OCI-LY7 (cell line): ENCODE data around the gene PHETA1. TPM values are rescaled to one million over a fixed set of nuclear protein-coding genes. Genes with fewer than 3 reads are reported as not detected.

ENCODE experiments used
- BruUV-seq: library from RNA; stranded (reverse); fragments of 400-500 nt; replicated peaks from 2 replicates; lab custom pipeline; 2021; lab: Mats Ljungman, UMichigan
- CTCF ChIA-PET: fragments of 300-600 bp; sonication (Branson Sonifier 250); formaldehyde crosslinking; loops from one replicate; lab custom pipeline; 2022; ENCODE audit warnings: antibody characterized with exemption; ENCODE audit not compliant: unreplicated experiment; lab: Charles Lee
- POLR2A ChIA-PET: fragments of 300-600 bp; sonication (Branson Sonifier 250); formaldehyde crosslinking; loops from one replicate; lab custom pipeline; 2022; ENCODE audit warnings: antibody characterized with exemption; lab: Charles Lee
- DNase-seq: peaks from one replicate; pipeline ENCODE4 v3.0.0-alpha.2; 2015; ENCODE audit warnings: low spot score
- H2AFZ ChIP-seq: fragments of 200-600 bp; sonication (generic), shearing (Covaris generic); 2 replicates; pipeline ENCODE4 v1.6.1; 2014; ENCODE audit warnings: mild to moderate bottlenecking, antibody characterized with exemption, low read length, moderate library complexity
- H3K27ac ChIP-seq: fragments of 200-600 bp; sonication (generic); 2 replicates; pipeline ENCODE4 v1.5.1; 2014; ENCODE audit warnings: mixed run types, low read depth, mild to moderate bottlenecking, moderate library complexity, low read length, inconsistent platforms; ENCODE audit not compliant: poor library complexity, severe bottlenecking
- H3K36me3 ChIP-seq: fragments of 200-600 bp; sonication (generic); 2 replicates; pipeline ENCODE4 v1.6.1; 2014; ENCODE audit warnings: mild to moderate bottlenecking, antibody characterized with exemption, low read length, moderate library complexity, mixed read lengths; ENCODE audit not compliant: insufficient read depth
- H3K4me1 ChIP-seq: fragments of 200-600 bp; sonication (generic); 2 replicates; pipeline ENCODE4 v1.5.1; 2014; ENCODE audit warnings: mild to moderate bottlenecking, low read length; ENCODE audit not compliant: insufficient read depth, poor library complexity, severe bottlenecking
- H3K4me2 ChIP-seq: fragments of 200-600 bp; sonication (generic); 2 replicates; pipeline ENCODE4 v1.6.1; 2014; ENCODE audit warnings: mild to moderate bottlenecking, low read length
- H3K4me3 ChIP-seq: fragments of 200-600 bp; sonication (generic); 2 replicates; pipeline ENCODE4 v1.5.1; 2014; ENCODE audit warnings: mild to moderate bottlenecking, low read depth, low read length; ENCODE audit not compliant: poor library complexity, severe bottlenecking
- H3K79me2 ChIP-seq: fragments of 200-600 bp; sonication (generic); 2 replicates; pipeline ENCODE4 v1.6.1; 2016; ENCODE audit warnings: low read depth, mild to moderate bottlenecking, low read length, moderate library complexity, mixed read lengths; ENCODE audit not compliant: insufficient read depth
- H3K9me2 ChIP-seq: fragments of 200-600 bp; sonication (generic); 2 replicates; pipeline ENCODE4 v1.6.1; 2016; ENCODE audit warnings: mild to moderate bottlenecking, low read length, mixed read lengths; ENCODE audit not compliant: insufficient read depth
- H3K9me3 ChIP-seq: fragments of 200-600 bp; sonication (generic); 2 replicates; pipeline ENCODE4 v1.6.1; 2014; ENCODE audit warnings: mild to moderate bottlenecking, mixed run types, low read length, mixed read lengths
- H4K20me1 ChIP-seq: fragments of 200-600 bp; sonication (generic); 2 replicates; pipeline ENCODE4 v1.6.1; 2014; ENCODE audit warnings: mild to moderate bottlenecking, antibody characterized with exemption, low read length, moderate library complexity, mixed read lengths; ENCODE audit not compliant: insufficient read depth
- CTCF ChIP-seq: fragments of 200-600 bp; sonication (generic); conservative IDR thresholded peaks from 2 replicates; pipeline ENCODE4 v1.5.1; 2014; ENCODE audit warnings: mild to moderate bottlenecking, antibody characterized with exemption, low read length, moderate library complexity, mixed read lengths
- EZH2phosphoT487 ChIP-seq: fragments of 200-600 bp; sonication (generic); IDR thresholded peaks from 2 replicates; pipeline ENCODE4 v1.6.1; 2018; ENCODE audit warnings: low read depth, borderline replicate concordance, mild to moderate bottlenecking, mixed run types, antibody characterized with exemption, low read length, moderate library complexity, mixed read lengths
- intact Hi-C: fragments of 100-400 bp; cut with micrococcal nuclease; formaldehyde crosslinking; loops from one replicate; pipeline ENCODE4 v1.10.0; 2022; ENCODE audit not compliant: unreplicated experiment
- total RNA-seq, 2 experiments: library from RNA; depleted of rRNA in 1 of 2; stranded (reverse); fragments of >200 nt in 1 of 2; shearing (Covaris generic) in 1 of 2; gene quantifications; 2 replicates each; pipeline ENCODE4 v1.2.3, GENCODE V29; 2014 to 2022

Gene PHETA1
- total RNA-seq, 2 experiments from 2014 or later, result 0.73 to 2.7 TPM

- no peaks in the 10 kb centered on the region for H3K9me3 ChIP-seq
- H3K9me2 ChIP-seq, result no peaks in the 10 kb centered on the region
- intact Hi-C loops, result no loop called here
- no peaks in the 10 kb centered on the region for H3K79me2 ChIP-seq
- CTCF ChIA-PET, result interaction anchor here (0.7 kb wide), 1 partner anchor 481 kb away, joined by 4 read pairs; no protein-coding TSS in a partner anchor
- no peak overlapping the region for H2AFZ ChIP-seq
- H3K27ac ChIP-seq, result no peak overlapping the region
- no peak for DNase-seq
- H3K4me2 ChIP-seq, result no peak overlapping the region
- H4K20me1 ChIP-seq, result no peaks in the 10 kb centered on the region
- H3K4me3 ChIP-seq, result no peak overlapping the region
- TF ChIP-seq EZH2phosphoT487 (no peak), CTCF (no peak)
- POLR2A ChIA-PET, result no interaction called here
- no TSS peak for BruUV-seq
- peaks cover 4% of the 10 kb centered on the region for H3K4me1 ChIP-seq
- H3K36me3 ChIP-seq, result no peaks in the 10 kb centered on the region
These were observed 5.3 kb downstream of the PHETA1 start for GRCh38 chr12:111363578-111363977.

- intact Hi-C loops, result no loop called here
- no TSS peak for BruUV-seq
- CTCF ChIA-PET, result no interaction called here
These were observed 6.0 kb downstream of the PHETA1 start for GRCh38 chr12:111362687-111363475.

More at GRCh38 chr12:111362687-111363475, 6.0 kb downstream of the PHETA1 start:
- TF ChIP-seq EZH2phosphoT487 (no peak), CTCF (no peak)
- no peaks in the 10 kb centered on the region for H3K4me1 ChIP-seq
- H3K9me3 ChIP-seq, result no peaks in the 10 kb centered on the region
- POLR2A ChIA-PET, result no interaction called here
- H3K79me2 ChIP-seq, result no peaks in the 10 kb centered on the region
- no peaks in the 10 kb centered on the region for H4K20me1 ChIP-seq
- no peaks in the 10 kb centered on the region for H3K36me3 ChIP-seq
- H3K4me3 ChIP-seq, result no peak overlapping the region
- H3K27ac ChIP-seq, result no peak overlapping the region
- no peaks in the 10 kb centered on the region for H3K9me2 ChIP-seq
- no peak for DNase-seq
- no peak overlapping the region for H2AFZ ChIP-seq
- no peak overlapping the region for H3K4me2 ChIP-seq
